ENCODE data around the gene MPZ.

- no peak for TF ChIP-seq POLR2A (IDR thresholded peaks at IDR 0.05; ENCODE audit: low read depth, low read length)
- no peak for TF ChIP-seq USF2 (IDR thresholded peaks at IDR 0.05; ENCODE audit: borderline replicate concordance, low read depth, low read length)
- no peak for TF ChIP-seq CHD2 (IDR thresholded peaks at IDR 0.05; ENCODE audit: borderline replicate concordance, low read depth, low read length)
- TF ChIP-seq SREBF2 (IDR thresholded peaks at IDR 0.05; ENCODE audit: low read length) = no peak
- TF ChIP-seq EP300 (IDR thresholded peaks at IDR 0.05; ENCODE audit: borderline replicate concordance in 1 of 2, control insufficient read depth in 1 of 2, low read depth in 2 of 2, low read length in 2 of 2) = no peak
- no peak for TF ChIP-seq ZNF384 (IDR thresholded peaks at IDR 0.05; ENCODE audit: borderline replicate concordance, low read depth, low read length)
- TF ChIP-seq ATF2 (IDR thresholded peaks at IDR 0.05; ENCODE audit: low read length) = no peak
- no peak for TF ChIP-seq PAX5 (IDR thresholded peaks at IDR 0.05; ENCODE audit: borderline replicate concordance, low read depth, low read length)
- no peak for TF ChIP-seq RAD21 (IDR thresholded peaks at IDR 0.05; ENCODE audit: insufficient read depth, low read depth, low read length)
- TF ChIP-seq BCL11A (IDR thresholded peaks at IDR 0.05; ENCODE audit: low read depth, low read length) = no peak
- TF ChIP-seq SP1 (IDR thresholded peaks at IDR 0.05; ENCODE audit: low read depth, low read length) = no peak
- no peak for TF ChIP-seq RCOR1 (conservative IDR thresholded peaks at IDR 0.05; ENCODE audit: low read depth, low read length)
- TF ChIP-seq NFIC (IDR thresholded peaks at IDR 0.05; ENCODE audit: low read depth, low read length) = no peak
- no peak for TF ChIP-seq POLR2AphosphoS2 (IDR thresholded peaks at IDR 0.05; ENCODE audit: low read depth, low read length)
Observed at GRCh38 chr1:161324020-161324419, 14.3 kb upstream of the MPZ start.
